GM19025 (cell line): ENCODE measurements around the gene FASN.

Source experiments
- ATAC-seq: cut with Tn5 transposase; IDR thresholded peaks from one replicate; pipeline ENCODE4 v1.9.1; 2021; ENCODE audit warnings: mild to moderate bottlenecking, low read depth, moderate library complexity; ENCODE audit not compliant: unreplicated experiment

FASN gene

GRCh38 chr17:82030470-82031302, 67.3 kb downstream of the FASN start:
- no peak for ATAC-seq

DNA sequence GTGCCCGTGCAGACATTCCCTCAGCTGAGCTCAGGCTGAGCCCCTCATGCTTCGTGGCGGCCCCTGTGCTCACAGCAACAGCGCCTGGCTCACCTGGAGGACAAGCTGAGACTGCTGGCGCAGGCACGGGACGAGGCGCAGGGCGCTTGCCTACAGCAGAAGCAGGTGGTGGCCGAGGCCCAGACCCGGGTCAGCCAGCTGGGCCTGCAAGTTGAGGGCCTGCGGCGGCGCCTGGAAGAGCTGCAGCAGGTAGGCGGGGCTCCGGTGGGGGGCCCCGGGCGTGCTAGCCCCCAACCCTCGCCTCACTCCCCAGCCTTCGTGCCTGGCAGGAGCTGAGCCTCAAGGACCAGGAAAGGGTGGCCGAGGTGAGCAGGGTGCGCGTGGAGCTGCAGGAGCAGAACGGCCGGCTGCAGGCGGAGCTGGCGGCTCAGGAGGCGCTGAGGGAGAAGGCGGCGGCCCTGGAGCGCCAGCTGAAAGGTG, 68.0 kb downstream of the FASN start:
- no peak for ATAC-seq

DNA sequence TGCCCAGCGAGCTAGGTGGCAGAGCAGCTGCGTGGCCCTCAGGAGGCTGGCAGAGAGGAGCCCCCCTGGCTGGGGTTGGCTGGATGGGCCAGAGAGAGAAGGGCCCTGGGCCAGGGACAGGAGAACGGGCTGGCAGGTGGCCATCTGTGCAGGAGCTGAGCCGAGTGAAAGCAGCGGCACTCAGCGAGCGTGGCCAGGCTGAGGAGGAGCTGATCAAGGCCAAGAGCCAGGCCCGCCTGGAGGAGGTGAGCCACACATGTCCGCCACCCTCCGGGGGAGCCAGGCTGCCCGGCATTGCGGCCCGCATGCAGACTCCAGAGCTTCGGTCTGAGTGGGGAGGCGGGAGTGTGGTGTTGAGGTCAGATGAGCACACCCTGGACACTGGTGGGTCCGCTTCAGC, 68.6 kb downstream of the FASN start:
- ATAC-seq, result no peak

- ATAC-seq, result no peak
Measured at GRCh38 chr17:82028966-82029365, 69.1 kb downstream of the FASN start.
